ENCODE results near the gene NR4A2.

The NR4A2 gene

DNA sequence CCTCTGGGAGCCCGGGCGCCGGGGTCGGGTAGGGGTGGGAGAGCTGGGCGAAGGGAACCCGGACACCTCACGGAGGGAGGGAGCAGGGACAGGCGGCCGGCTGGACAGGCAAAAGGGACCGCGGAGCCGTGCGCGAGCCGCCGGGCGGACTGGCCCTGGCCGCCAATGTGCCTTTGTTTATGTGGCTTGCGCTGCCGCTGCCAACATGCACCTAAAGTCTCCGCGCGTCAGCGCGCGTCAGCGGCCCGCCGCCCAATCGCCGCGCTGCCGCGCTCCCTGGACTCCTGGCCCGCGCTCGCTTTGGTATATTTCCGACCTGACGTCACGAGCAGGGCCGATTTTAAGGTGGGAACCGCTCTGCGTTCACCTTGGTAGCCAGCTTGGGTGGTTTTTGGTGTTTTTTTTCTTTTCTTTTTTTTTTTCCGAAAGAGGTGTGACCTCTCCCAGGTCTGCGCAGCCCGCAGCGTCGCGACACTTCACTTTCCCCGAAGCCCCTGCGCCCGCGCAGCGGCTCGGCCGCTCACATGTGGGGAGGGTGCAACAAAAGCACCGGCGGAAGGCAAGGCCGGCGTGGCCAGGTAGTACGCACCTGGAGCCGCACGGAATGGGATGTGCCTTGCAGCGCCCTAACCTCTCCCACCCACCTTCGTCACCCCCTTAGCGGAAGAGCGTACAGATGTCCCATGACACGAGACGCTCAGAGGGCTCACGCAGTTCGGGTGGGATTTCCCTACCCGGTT lies at the start of gene NR4A2:
Gene NR4A2, minus strand, starts transcription at position 188 of the 740 bp plus-strand sequence. CDS start 2,535 bp downstream, outside the sequence.
- peak; percentile 68 to 88 for DNase-seq (ENCODE audit: low read depth in 1 of 2, low spot score in 1 of 2)

DNA sequence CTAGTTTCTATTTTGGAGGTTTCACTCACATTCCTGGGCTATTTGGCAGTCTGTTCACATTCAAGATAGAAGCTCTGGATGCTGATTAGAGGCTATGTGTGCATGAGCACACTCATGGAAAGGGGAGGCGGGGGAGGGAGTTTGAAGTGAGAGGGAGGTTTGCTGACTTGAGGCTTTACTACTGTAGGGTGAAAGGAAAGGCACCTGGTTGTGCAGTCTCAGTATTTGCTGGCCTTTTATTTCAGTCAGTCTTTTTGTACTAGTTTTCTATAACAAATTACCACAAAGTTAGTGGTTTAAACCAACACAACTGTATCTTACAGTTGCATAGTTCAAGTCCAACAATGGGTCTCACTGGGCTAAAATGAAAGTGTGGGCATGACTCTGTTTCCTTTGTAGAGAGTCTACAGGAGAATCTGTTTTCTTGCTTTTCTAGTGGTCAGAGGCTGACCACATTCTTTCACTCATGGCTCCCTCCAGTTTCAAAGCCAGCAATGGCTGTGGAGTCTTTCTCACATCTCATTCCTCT lies 47.7 kb upstream of the NR4A2 start:
- DNase-seq (ENCODE audit: low read depth in 1 of 2, low spot score in 1 of 2), result no peak

DNA sequence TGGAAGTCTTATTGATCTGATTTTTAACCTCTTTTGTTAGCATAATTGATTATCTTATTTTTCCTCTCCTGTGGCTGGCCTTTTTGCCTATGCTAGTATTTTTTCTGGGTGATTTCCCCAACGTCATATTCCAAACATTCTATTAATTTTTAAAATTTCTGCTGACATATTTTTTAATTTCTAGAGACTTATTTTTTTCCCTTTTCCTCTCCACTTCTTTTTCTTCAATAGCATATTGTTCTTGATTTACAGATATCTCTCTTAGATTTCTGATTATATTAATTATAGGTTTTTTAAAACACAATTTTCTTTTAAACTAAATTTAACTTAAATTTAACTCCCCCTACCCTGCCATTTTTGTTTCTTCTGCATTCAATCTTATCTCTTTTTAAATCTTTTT lies 47.2 kb upstream of the NR4A2 start:
- no peak for DNase-seq (ENCODE audit: low read depth in 1 of 2, low spot score in 1 of 2)

DNA sequence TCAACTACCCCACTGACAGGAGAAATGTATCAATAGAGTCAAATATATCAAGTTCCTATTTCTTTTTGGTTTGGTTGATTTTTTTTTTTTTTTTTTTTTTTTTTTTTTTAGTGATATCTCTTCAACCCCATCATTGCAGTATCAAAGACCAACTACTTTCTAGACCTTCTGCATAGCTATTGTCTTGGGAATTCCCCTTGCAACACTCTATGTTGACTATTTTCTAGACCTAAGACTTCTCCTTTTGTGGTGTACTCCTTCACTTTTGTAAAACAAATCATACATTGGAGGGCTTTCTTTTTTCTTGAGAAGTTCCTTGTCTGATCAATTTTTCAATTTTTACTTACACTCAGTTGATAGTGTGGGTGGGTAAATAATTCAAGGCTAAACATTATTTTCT lies 46.5 kb upstream of the NR4A2 start:
- DNase-seq (ENCODE audit: low read depth in 1 of 2, low spot score in 1 of 2), result no peak

DNA sequence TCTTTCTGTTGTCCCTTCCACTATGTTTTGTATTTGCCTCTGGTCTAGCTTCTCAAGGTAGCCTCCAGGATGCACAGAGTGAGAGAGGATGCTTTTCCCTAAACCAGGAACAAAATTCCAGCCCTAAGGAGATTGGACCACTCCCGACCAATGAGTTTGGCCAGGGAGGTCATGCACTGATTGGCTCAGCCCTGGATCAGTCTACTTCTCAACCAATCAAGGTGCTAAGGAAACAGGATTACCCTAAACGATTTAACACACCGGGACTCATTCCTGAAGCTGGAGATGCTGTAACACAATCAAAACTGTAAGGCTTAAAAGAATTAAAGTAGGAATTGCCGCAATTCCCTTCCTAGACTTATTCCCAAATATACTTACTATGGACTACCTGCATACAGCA lies 34.2 kb upstream of the NR4A2 start:
- DNase-seq (ENCODE audit: low read depth in 1 of 2, low spot score in 1 of 2), result no peak

DNA sequence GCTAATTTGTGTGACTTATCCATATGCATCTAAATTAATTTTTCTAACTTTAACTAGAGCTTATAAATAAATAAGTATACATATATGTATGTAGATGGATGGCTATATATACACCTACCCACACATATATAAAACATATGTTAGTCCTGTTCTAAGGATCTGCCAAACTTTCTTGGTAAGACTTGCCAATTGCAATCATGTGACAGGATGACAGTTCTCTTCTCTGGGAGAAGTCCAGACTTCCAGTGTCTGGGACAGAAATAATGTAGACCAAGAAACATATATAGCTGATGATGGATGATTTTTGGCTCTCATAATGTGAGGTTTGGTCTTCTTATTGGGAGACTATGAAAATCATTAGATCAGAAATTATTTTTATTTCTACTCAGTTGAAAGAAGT lies 30.6 kb upstream of the NR4A2 start:
- no peak for DNase-seq (ENCODE audit: low read depth in 1 of 2, low spot score in 1 of 2)

DNA sequence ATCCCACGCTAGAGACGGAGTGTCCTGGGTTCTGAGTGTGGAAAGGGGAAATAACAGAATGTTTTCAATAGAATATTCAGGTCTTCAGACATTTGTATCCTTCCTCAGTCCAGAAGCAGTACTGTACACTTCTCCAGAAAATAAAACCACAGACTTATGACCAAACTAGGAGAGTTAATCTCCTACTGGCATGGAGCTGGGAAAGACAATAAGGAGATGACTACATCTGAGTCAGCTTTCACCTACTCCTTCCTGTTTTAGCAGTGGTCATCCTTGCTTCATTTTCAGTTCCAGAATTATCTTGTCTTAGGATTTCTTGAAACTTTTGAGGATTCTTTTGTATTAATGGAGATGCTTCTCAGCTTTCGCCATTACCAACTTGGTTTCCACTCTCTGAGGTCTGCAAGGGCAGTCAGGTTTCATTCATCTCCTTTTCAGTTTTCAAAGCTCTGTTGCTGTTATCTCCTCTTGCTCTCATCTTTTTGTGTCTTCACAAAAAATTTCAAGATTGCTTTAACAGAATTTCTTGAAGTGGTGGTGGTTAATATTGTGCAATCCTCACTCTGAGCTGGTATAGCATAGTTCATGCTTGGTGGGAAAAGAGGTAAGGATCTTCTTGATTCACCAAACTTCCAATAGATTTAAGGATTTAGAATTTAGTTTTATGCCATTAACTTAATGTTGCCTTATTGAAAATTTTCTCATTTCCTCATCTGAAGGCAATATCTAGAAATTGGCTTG lies 23.7 kb upstream of the NR4A2 start:
- no peak for DNase-seq (ENCODE audit: low read depth in 1 of 2, low spot score in 1 of 2)

DNA sequence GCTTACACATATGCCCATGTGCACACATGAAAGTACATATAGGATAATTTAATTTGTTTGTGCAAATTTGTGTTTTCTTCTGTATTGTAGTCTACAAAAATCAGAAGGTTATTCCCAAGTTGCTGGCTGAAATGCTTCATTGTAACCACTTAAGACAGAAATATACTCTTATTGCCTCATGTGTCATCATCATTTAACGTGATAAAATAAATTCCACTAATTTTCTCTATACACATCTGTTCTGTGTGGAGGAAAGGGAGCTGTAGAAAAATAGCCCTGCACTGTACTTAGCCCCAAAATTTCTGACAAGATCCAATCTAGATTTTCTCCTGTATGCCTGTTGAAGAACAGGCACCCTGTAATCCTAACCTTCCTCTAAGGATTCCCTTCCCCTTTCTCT lies 20.4 kb upstream of the NR4A2 start:
- DNase-seq (ENCODE audit: low read depth in 1 of 2, low spot score in 1 of 2), result no peak

DNA sequence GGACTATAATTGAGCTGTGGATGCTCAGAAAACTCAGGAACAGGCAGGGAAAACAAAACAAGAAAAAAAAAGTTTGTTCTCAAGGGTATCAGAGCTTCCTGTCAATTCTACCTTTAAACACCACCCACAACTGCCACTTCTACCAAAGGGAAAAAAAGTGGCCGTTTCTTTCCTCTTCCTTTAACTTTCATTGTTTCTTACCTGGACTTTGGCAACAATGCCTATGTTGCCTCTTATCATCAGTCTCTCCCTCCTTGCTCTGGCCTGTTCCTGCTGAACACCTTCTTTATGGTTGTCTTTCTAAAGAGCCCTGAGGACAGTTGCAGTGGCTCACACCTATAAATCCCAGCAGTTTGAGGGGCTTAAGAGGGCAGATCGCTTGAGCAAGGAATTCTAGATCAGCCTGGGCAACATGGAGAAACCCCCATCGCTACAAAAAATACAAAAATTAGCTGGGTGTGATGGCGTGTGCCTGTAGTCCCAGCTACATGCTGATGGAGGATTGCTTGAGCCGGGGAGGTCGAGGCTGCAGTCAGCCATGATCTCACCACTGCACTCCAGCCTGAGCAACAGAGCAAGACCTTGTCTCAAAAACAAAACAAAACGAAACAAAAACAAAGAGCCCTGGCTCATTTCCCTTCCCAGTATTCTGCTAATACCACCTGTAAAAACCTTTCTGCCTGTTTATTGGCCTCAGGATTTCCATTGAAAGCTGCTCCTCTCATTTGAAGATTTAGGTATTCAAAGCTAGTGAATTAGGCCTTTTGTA lies 18.0 kb upstream of the NR4A2 start:
- no peak for DNase-seq (ENCODE audit: low read depth in 1 of 2, low spot score in 1 of 2)

DNA sequence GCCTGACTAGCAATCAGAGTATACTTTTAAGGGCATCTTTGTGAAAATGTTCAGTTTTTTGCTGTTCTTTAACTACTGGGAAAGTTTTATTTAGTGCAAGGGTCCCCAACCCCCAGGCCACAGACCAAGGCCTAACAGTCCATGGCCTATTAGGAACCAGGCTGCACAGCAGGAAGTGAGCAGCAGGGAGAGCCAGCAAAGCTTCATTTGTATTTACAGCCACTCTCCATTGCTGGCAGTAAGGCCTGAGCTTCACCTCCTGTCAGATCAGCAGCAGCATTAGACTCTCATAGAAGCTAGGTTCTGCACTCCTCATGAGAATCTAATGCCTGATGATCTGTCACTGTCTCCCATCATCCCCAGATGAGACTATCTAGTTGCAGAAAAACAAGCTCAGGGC lies 17.1 kb upstream of the NR4A2 start:
- no peak for DNase-seq (ENCODE audit: low read depth in 1 of 2, low spot score in 1 of 2)

DNA sequence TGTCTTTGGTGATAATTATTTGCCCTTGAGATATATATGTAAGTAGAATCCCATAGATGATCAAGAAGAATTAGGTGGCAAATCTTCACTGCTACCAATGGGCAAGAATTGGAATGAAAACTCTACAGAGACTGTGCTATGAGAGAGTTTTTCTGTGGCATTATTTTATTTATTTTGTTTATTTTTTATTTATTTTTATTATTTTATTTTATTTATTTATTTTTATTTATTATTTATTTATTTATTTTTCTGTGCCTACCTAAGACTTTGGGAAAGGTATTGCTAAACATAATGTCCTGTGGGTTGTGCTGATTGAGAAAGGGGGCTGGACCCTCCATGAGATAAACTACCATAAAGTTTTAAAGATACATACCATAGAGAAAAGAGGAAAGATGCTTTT lies 16.6 kb upstream of the NR4A2 start:
- no peak for DNase-seq (ENCODE audit: low read depth in 1 of 2, low spot score in 1 of 2)

DNA sequence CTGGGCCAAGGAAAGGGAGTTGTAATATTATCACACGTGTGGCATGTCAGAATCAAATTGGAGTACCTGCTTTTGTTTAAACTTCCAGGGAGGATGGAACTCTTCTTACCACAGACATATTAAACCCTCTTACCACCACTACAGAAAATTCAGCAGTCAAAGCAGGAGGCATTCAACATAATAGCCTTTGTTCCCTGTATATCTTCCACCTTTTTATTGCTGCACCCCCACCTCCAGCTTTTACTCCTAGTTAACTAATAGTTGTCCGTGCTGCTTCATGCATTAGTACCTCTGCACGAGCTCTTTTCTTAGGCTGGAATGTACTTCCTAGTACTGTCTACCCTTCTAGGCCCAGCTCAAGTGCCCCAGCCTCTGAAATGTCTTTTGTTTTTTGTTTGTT lies 14.9 kb upstream of the NR4A2 start:
- no peak for DNase-seq (ENCODE audit: low read depth in 1 of 2, low spot score in 1 of 2)

DNA sequence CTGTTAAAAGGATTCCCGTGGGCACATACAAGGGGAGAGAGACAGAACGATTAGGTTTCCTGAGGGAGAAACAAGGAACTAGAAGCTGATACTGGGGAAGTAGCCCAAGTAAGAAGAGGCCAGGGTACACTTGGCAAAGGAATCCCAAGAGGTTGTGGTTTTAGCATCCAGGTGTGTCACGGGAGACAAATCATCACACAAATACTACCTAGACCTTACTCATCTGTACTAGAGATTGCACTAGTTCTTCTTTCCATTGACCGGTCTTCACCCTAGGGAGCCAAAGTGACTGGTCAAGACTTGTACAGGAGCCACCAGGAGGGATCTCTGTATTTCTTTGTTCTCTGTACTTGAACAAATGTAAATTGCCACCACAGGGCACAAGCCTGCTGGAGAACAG lies 14.2 kb upstream of the NR4A2 start:
- DNase-seq (ENCODE audit: low read depth in 1 of 2, low spot score in 1 of 2), result no peak

DNA sequence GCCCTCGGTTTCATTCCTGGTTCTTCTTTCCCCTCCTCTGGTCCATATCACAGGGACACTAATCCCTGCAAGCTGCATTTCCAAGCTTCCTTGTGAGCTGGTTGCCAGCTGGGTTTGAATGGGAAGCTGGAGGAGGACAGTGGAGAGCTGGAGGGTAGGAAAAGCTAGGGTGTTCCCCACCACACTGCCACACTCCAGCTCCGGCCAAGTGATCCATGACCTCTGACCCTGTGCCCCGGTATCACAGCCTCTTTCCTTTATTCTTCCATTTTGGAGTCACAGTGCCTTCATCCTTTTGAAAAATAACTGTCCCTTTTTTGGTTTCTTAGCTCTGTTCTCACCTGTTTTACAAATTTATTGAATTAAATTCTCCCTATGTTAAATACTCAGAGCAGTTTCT lies 13.1 kb upstream of the NR4A2 start:
- DNase-seq (ENCODE audit: low read depth in 1 of 2, low spot score in 1 of 2), result no peak

DNA sequence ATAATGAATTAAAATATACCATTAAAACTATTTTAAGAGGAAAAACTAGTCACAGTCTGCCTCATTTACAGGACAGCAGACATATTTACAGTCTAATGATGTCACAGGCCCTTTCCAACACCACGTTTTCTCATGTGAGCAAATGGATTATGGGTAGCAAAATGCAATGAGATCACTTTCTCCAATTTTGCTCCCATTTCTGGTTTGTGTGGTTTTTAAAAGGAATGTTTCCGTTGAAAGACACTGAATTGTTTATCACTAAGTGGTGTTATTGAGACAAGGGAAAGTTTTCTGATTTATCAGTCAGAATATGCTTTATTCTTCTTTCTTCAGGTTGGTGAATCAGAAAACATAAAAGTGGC lies 11.4 kb upstream of the NR4A2 start:
- no peak for DNase-seq (ENCODE audit: low read depth in 1 of 2, low spot score in 1 of 2)

DNA sequence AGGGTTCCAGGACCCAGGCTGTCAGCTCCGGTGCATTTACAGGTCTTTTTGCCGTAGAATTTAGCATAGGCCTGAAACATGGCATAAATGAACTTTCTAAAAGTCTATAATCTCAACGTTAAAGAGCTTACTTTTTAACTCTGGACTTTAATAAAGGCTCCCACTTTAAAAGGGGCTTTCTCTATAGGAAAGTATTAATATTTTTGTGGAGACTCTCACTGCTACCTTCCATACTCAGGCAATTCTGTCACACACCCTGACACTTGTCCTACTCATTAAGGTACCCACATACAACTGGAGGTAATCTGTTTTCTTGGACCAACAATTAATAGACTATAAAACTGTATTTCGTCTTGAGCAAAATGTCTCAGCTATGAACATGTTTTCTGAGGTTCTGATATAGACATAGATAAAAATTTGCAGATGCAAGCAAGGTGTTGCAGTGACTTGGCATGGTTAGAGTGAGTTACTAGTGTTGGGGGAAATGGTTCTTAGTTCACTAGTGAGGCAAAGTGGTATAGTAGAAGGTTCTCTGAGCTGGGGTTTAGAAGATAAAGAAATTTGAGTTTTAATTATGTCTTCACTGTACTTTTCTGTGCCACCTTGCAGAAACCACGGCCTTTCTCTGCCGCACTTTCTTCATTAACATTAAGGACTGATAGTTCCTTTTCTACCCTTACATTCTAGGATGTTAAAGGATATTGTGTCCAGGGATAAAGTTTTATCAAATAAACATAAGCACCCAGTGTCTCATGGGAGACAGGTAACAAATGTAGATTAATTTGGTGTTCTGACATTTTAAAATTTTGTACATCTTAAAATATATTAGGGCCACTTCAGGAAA lies 10.8 kb upstream of the NR4A2 start:
- no peak for DNase-seq (ENCODE audit: low read depth in 1 of 2, low spot score in 1 of 2)

DNA sequence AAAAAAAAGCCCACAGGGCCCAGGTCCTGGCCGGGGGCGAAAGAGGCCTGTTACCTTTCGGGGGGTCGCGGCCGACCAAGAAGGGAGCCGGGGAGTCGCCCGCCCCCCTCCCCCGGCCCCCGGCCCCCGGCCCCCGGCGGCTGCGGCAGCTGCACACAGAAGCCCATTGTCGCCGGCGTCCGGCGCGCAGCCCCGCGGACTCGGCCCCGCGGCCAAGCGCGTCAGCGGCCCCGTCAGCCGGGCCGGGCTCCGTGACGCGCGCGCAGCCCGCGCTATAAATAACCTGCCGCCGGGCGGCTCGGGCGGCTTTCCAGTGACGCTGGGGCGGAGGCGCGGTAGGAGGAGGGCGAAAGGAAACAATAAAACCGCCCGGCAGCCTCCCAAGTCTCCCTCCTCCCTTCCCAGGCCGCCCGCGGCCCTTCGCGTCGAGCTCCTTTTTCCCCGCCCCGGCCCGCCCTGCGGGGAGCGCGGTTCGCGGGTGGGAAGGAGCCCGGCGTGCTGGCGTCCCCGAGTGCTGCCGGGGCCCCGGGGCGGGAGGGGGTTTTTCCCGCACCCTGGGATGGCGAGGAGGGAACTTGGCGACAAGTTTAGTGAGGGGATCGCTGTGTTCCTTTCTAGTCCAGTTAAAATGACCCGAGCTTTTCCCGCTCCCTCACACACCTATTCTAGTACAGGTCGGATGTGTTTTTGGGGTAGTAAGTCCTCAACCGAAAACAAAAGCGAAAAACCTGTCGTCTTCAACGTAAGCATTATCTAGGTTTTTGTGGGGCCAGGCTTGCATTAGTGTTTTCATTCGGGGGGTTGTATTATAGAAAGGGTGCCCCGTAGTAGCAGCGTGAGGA lies 10.0 kb upstream of the NR4A2 start:
- DNase-seq (ENCODE audit: low read depth in 1 of 2, low spot score in 1 of 2), result peak; percentile 68 to 84

DNA sequence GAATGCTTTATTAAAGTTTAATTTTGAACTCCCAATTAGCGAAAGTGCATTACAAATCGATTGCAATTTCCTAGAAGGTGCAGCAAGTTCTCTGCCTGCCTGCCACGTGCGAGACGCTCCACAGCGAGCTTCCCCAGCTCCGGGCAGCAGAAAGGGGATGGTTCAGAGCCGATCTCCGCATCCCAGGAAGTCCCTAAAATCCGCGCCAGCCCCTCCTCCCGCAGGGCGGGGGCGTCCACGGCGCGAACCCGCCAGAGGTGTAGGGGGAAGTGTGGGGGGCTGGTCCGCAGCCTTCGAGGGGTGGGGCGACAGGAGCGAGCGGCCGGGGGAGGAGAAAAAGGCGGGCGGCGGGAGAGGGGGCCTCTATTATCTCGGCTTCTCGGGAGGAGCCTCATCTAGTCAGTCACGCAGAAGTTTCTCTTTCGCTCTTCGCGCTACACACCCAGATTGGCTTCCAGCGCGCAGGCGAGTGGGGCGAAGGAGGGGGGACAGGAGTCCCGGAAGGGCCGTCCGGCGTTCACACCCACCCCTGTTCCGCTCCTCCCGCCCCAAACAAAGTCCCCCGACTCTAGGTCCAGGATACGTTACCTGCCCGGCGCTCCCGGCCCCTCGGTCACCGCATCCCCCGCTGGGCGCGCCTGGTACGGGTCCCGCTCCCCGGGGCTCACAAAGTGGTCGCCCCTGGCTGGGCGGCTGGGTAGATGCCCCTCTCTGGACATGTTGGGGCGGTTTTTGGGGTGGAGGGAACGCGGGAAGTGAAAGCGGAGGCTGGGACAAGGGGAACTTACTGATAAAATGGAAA lies 9.1 kb upstream of the NR4A2 start:
- DNase-seq (ENCODE audit: low read depth in 1 of 2, low spot score in 1 of 2), result peak; percentile 77 to 90

DNA sequence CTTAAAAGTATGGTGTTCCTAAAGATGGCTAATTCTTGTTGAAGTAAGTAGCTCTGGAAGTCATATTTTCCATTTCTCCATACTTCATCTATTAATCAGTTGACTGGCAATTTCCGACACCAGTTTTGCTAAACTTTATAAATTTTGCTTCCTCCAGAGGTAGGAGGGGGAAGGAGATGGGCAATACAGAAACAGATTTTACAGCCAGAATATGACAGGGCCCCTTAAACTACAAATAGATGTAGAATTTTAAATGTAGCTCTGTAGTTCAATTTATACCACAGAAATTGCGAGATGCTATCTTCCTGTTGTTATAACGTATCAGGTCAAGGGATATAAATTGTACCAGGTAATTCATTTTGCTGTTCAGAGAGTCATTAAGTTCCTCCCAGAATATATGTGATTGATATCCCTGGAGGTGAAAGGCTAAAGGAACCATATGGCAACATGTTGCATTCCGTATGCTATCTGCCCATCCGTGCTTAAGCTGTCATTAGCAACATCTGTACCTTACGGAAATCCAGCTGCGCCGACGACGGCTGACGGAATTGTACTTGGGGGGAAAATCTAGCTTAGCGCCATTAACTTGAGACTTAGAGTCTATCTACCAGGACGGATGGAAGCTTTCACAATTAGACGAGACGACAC lies 8.4 kb upstream of the NR4A2 start:
- DNase-seq (ENCODE audit: low read depth in 1 of 2, low spot score in 1 of 2), result no peak

All from activated CD4-positive, alpha-beta T cell treated with anti-CD3 and anti-CD28 coated beads, Interleukin-2, amount 50 U/mL, for 24 hours (primary cell).